Loucy (cell line): Measurements from ENCODE around the gene MRTFA.

Experiments
- H2AFZ ChIP-seq: fragments of 200-600 bp; sonication (generic); 2 replicates; pipeline ENCODE4 v1.6.0; 2016; ENCODE audit warnings: antibody characterized with exemption, mild to moderate bottlenecking, low read length, moderate library complexity
- H3F3A ChIP-seq: fragments of 200-600 bp; 2 replicates; pipeline ENCODE4 v1.6.0; 2016; ENCODE audit warnings: antibody characterized with exemption, low read depth, mild to moderate bottlenecking
- H3K27me3 ChIP-seq: fragments of 200-600 bp; sonication (generic); 2 replicates; pipeline ENCODE4 v1.6.1; 2014; ENCODE audit warnings: low read length, mild to moderate bottlenecking; ENCODE audit not compliant: insufficient read depth, poor library complexity, severe bottlenecking
- H3K36me3 ChIP-seq: fragments of 200-600 bp; sonication (generic); 2 replicates; pipeline ENCODE4 v1.6.1; 2016; ENCODE audit warnings: low read length; ENCODE audit not compliant: insufficient read depth
- H3K4me1 ChIP-seq: fragments of 200-600 bp; sonication (generic); 2 replicates; pipeline ENCODE4 v1.5.1; 2014; ENCODE audit warnings: low read length, mild to moderate bottlenecking; ENCODE audit not compliant: insufficient read depth, poor library complexity, severe bottlenecking
- H3K4me2 ChIP-seq: fragments of 200-600 bp; sonication (generic); 2 replicates; pipeline ENCODE4 v1.6.0; 2014; ENCODE audit warnings: antibody characterized with exemption, low read length, low read depth, mild to moderate bottlenecking; ENCODE audit not compliant: poor library complexity, severe bottlenecking
- H3K4me3 ChIP-seq: fragments of 200-600 bp; sonication (generic); 2 replicates; pipeline ENCODE4 v1.5.1; 2014; ENCODE audit warnings: low read length, mild to moderate bottlenecking, mixed read lengths; ENCODE audit not compliant: poor library complexity, severe bottlenecking
- H3K79me2 ChIP-seq: fragments of 200-600 bp; sonication (generic); 2 replicates; pipeline ENCODE4 v1.6.1; 2014; ENCODE audit warnings: low read length; ENCODE audit not compliant: insufficient read depth
- H3K9ac ChIP-seq: fragments of 200-600 bp; sonication (generic); 2 replicates; pipeline ENCODE4 v1.6.0; 2014; ENCODE audit warnings: mild to moderate bottlenecking, low read depth, low read length, moderate library complexity; ENCODE audit not compliant: poor library complexity, severe bottlenecking
- H3K9me2 ChIP-seq: fragments of 200-600 bp; sonication (generic); replicated peaks from 2 replicates; pipeline ENCODE4 v1.6.1; 2016; ENCODE audit warnings: low read depth, low read length, mixed read lengths
- H3K9me3 ChIP-seq: fragments of 200-600 bp; sonication (generic); 2 replicates; pipeline ENCODE4 v1.6.1; 2014; ENCODE audit warnings: mild to moderate bottlenecking, antibody characterized with exemption, low read length, low read depth; ENCODE audit not compliant: insufficient read depth
- H4K20me1 ChIP-seq: fragments of 200-600 bp; sonication (generic); 2 replicates; pipeline ENCODE4 v1.6.0; 2014; ENCODE audit warnings: antibody characterized with exemption, low read length, mild to moderate bottlenecking; ENCODE audit not compliant: insufficient read depth, poor library complexity, severe bottlenecking
- EZH2phosphoT487 ChIP-seq: fragments of 200-600 bp; IDR thresholded peaks from 2 replicates; pipeline ENCODE4 v1.6.1; 2018; ENCODE audit warnings: antibody characterized with exemption, mild to moderate bottlenecking, moderate library complexity, borderline replicate concordance
- TF ChIP-seq, protein P1 (sequence below): fragments of 200-600 bp; sonication (generic); conservative IDR thresholded peaks from 2 replicates; pipeline ENCODE4 v1.5.1; 2014; ENCODE audit warnings: mild to moderate bottlenecking, antibody characterized with exemption, low read length

MRTFA gene

DNA sequence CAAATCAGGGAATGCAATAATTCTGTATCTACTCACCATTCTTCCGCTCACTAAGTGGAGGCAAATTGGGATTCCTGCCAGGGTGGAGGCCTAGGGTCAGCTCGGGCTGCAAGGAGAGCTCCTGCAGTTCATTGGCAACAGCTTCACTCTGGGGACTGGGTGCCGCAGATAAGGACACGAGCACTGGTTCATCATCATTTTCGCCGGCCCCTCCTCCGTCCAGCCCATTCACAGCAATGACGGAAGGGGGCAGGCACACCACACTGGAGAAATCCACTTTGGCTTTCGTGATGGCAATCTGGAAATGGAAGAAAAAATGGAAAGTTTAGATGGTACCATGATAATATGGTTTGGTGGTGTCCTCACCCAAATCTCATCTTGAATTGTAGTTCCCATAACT is 84.4 kb downstream of the MRTFA start:
- Histone ChIP-seq H3K9me2 (no peaks in the 10 kb centered on the region), H3K27me3 (no peaks in the 10 kb centered on the region), H3K9me3 (peaks cover 10% of the 10 kb centered on the region; the same call in 1 of the 2 replicates), H3F3A (no peaks in the 10 kb centered on the region), H3K4me3 (no peak overlapping the region), H3K79me2 (peaks cover 19% of the 10 kb centered on the region), H3K4me1 (peaks cover 13% of the 10 kb centered on the region), H3K9ac (no peak overlapping the region), H4K20me1 (no peaks in the 10 kb centered on the region), H2AFZ (no peak overlapping the region), H3K36me3 (peaks cover 35% of the 10 kb centered on the region), H3K4me2 (no peak overlapping the region)
- TF ChIP-seq EZH2phosphoT487: no peak
- TF ChIP-seq, protein P1, sequence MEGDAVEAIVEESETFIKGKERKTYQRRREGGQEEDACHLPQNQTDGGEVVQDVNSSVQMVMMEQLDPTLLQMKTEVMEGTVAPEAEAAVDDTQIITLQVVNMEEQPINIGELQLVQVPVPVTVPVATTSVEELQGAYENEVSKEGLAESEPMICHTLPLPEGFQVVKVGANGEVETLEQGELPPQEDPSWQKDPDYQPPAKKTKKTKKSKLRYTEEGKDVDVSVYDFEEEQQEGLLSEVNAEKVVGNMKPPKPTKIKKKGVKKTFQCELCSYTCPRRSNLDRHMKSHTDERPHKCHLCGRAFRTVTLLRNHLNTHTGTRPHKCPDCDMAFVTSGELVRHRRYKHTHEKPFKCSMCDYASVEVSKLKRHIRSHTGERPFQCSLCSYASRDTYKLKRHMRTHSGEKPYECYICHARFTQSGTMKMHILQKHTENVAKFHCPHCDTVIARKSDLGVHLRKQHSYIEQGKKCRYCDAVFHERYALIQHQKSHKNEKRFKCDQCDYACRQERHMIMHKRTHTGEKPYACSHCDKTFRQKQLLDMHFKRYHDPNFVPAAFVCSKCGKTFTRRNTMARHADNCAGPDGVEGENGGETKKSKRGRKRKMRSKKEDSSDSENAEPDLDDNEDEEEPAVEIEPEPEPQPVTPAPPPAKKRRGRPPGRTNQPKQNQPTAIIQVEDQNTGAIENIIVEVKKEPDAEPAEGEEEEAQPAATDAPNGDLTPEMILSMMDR: no peak

DNA sequence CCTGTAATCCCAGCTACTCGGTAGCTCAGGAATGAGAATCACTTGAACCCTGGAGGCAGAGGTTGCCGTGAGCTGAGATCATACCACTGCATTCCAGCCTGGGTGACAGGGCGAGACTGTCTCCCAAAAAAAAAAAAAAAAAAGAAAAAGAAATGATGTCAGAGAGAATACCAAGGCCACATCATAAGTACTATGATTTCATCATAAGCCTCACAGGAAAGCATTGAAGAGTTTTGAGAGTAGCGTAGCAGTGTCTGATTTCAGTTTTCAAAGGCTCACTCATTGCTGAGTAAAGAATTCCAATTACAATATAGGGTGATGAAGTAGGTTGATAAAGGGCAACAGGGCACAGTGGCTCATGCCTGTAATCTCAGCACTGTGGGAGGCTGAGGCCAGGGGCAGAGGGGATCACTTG is 88.8 kb downstream of the MRTFA start:
- TF ChIP-seq, protein P1: no peak
- TF ChIP-seq EZH2phosphoT487: no peak
- Histone ChIP-seq H4K20me1 (no peaks in the 10 kb centered on the region), H3K4me2 (no peak overlapping the region), H3K79me2 (peaks cover 8% of the 10 kb centered on the region; the same call in 1 of the 2 replicates), H3K36me3 (peaks cover 35% of the 10 kb centered on the region), H3K9me2 (no peaks in the 10 kb centered on the region), H3K4me3 (no peak overlapping the region), H2AFZ (no peak overlapping the region), H3K27me3 (no peaks in the 10 kb centered on the region), H3F3A (no peaks in the 10 kb centered on the region), H3K4me1 (peaks cover 2% of the 10 kb centered on the region), H3K9me3 (peaks cover 9% of the 10 kb centered on the region; the same call in 1 of the 2 replicates), H3K9ac (no peak overlapping the region)

DNA sequence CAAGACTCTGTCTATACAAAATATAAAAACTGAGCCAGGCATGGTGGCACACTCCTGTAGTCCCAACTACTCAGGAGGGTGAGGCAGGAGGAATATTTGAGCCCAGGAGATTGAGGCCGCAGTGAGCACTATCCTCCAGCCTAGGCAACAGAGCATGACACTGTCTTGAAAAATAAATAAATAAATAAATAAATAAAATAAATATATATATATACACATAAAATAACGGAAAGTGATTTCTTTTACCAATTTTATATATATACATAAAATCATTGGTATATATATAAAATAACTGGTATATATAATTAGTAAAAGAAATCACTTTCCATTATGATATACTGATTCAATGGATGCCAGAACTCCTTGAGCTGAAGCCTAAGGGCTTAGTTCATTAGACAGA is 91.8 kb downstream of the MRTFA start:
- Histone ChIP-seq H3K27me3 (no peaks in the 10 kb centered on the region), H4K20me1 (no peaks in the 10 kb centered on the region), H3K4me1 (peaks cover 8% of the 10 kb centered on the region), H3F3A (no peaks in the 10 kb centered on the region), H3K9me3 (no peaks in the 10 kb centered on the region), H3K9ac (no peak overlapping the region), H3K4me3 (no peak overlapping the region), H3K9me2 (no peaks in the 10 kb centered on the region), H3K79me2 (peaks cover 14% of the 10 kb centered on the region; the same call in 1 of the 2 replicates), H3K4me2 (no peak overlapping the region), H2AFZ (no peak overlapping the region), H3K36me3 (peaks cover 20% of the 10 kb centered on the region; the same call in 1 of the 2 replicates)
- TF ChIP-seq EZH2phosphoT487: no peak
- TF ChIP-seq, protein P1: no peak
